Urothelium cell line (cell line): ENCODE measurements around the gene ANXA8.
"Not testable (repeated sequence)": the region's sequence is repeated elsewhere in the genome, so short reads cannot be mapped to it uniquely, and the experiment has no call there.

ENCODE experiments used
- DNase-seq: peaks from one replicate; pipeline ENCODE4 v3.0.0; 2011; ENCODE audit warnings: low spot score, mixed read lengths
- FAIRE-seq: peaks from 2 replicates; lab custom pipeline; 2011; peaks lifted over from hg19 to GRCh38; lab: Jason Lieb, UNC

Gene ANXA8

GRCh38 chr10:47465216-47465917 lies 18.5 kb downstream of the ANXA8 start:
- not testable (repeated sequence) for FAIRE-seq, DNase-seq

DNA sequence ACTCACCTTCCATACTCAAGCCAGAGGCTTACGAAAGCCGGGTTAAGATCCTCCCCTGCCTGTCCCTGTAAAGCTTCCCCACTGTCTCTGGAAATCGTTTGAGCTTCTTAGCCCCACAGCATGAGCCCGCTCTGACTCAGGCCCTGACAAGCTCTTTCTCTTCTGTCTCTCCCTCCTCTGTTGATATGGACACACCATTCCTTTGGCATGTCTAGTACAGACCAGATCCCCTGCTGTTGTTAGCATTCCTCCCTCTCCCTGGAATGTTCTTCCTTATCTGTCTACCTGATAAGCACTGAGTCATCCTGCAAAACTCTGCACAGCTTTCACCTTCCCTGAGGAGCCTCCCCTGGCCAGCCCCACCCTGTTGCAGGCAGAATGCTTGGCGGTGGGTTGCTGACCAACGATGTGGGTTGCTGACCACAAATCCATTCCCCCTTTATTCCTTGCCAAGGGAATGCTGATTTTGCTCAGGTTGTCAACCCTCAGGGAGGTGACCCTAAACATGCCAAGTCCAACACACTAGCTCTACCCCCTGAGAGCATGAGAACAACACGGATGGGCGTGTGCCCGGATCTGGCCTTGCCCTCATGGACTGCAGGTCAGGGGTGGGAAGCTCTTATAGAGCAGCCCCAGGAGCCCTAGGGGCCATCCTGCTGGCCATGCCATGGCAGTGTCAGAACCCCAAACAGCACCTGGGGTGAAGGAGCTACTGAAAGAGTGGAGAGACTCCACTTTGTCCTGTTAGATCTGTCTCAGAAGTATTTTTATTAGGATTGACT lies 21.1 kb downstream of the ANXA8 start:
- not testable (repeated sequence) for DNase-seq, FAIRE-seq

DNA sequence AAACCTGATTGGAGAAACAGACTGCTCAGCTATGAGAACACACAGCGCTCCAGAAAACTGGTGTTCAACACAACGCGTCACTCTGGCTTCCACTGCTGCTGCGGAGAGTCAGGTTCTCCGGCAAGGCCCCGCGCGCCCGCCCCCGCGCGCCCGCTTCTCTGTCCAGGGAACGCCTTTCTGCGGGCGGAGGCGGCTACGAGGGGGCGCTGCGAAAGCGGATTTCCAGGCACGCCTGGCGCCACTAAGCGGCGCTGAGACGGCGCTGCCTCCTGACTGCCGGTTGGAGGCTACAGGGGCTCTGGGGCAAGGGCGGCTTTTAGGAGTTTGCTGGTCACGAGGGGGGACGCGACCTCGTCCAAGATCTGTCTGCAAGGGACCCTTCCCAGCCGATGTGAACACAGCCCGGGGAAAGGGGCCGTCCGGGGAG lies 22.6 kb downstream of the ANXA8 start:
- FAIRE-seq, DNase-seq: not testable (repeated sequence)

DNA sequence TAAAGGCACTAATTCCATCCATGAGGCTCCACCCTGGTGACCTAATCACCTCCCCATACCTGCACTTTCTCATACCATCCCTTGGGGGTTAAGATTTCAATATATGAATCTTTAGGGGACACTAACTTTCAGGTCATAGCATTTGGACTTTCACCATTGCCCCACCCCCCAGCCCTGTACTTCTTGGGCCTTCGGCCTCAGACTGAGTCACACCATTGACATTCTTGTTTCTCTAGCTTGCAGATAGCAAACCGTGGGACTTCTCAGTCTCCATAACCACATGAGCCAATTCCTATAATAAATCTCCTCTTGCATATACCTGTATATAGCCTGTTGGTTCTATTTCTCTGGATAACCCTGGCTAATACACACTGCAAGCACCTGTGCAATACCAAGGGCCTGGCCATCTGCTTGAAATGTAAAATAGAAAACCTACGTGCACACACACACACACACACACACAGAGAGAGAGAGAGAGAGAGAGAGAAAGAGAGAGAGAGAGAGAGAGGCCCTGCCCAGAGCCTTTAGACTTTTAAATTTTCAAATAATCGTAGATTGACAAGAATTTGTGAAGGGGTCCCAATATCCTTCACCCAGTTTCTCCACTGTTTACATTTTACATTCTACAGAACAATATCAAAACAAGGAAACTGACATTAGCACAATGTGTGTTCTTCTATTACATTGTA lies 25.3 kb downstream of the ANXA8 start:
- FAIRE-seq (no peak), DNase-seq (peak; percentile 64)

- FAIRE-seq (no peak), DNase-seq (no peak)
These were observed 26.1 kb downstream of the ANXA8 start for GRCh38 chr10:47457826-47458225.

DNA sequence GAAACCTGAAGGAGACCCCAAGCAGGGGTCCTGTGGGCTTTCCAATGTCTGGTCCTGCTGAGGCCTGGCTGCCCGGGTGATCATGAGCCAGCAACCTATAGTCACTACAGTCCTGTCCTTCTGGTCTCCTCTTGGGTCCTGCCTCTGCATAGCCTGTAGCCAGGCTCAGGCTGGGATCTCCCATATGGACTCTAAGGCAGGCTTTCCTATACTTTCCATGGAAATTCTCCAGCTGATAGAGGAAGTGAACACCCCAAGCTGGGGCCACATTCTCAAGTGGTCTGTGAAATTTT lies 26.4 kb downstream of the ANXA8 start:
- DNase-seq = no peak
- no peak for FAIRE-seq

- no peak for FAIRE-seq
These were observed 27.0 kb downstream of the ANXA8 start for GRCh38 chr10:47456794-47457527.

GRCh38 chr10:47456079-47456785 lies 27.7 kb downstream of the ANXA8 start:
- FAIRE-seq (no peak), DNase-seq (no peak)

More at GRCh38 chr10:47456794-47457527, 27.0 kb downstream of the ANXA8 start:
- DNase-seq = no peak

GRCh38 chr10:47455350-47456078 lies 28.4 kb downstream of the ANXA8 start:
- DNase-seq, FAIRE-seq: not testable (repeated sequence)

GRCh38 chr10:47454780-47455058 lies 29.2 kb downstream of the ANXA8 start:
- DNase-seq (no peak), FAIRE-seq (no peak)

GRCh38 chr10:47454008-47454779 lies 29.7 kb downstream of the ANXA8 start:
- no peak for FAIRE-seq
- DNase-seq = no peak

- no peak for FAIRE-seq
- no peak for DNase-seq
These were observed 30.5 kb downstream of the ANXA8 start for GRCh38 chr10:47453141-47454007.

DNA sequence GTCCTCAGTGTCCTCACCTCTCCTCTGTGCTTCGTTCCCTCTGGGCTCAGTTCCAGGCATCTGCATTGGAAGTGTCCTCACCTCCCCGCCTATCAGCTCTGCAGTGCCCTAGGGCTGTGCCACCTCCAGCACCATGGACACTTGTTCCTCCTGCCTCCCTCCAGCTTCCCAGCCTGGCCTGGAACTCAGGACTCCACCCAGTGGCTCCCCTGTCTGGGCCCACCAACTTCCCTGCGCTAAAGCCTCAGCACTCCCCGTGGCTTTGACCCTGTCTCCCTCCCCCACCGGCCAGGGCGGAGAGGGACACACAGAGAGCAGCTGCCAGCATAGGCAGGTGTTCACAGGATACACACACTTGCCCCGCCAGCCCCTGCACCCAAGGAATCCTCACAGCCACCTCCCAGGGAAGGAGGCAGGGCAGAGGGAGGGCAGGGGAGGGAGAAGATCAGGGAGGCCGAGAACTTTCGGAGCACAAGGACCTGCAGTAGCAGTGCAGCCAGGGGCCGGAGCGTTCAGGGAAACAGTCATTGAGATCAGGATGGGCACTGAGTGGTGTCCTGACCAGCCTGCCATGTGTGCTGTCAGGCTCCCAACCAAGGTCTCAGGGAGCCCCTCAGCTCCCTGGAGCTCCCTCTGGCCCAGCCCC lies 31.3 kb downstream of the ANXA8 start:
- FAIRE-seq = no peak
- DNase-seq = no peak

- DNase-seq (no peak), FAIRE-seq (no peak)
These were observed 31.9 kb downstream of the ANXA8 start for GRCh38 chr10:47451998-47452494.

DNA sequence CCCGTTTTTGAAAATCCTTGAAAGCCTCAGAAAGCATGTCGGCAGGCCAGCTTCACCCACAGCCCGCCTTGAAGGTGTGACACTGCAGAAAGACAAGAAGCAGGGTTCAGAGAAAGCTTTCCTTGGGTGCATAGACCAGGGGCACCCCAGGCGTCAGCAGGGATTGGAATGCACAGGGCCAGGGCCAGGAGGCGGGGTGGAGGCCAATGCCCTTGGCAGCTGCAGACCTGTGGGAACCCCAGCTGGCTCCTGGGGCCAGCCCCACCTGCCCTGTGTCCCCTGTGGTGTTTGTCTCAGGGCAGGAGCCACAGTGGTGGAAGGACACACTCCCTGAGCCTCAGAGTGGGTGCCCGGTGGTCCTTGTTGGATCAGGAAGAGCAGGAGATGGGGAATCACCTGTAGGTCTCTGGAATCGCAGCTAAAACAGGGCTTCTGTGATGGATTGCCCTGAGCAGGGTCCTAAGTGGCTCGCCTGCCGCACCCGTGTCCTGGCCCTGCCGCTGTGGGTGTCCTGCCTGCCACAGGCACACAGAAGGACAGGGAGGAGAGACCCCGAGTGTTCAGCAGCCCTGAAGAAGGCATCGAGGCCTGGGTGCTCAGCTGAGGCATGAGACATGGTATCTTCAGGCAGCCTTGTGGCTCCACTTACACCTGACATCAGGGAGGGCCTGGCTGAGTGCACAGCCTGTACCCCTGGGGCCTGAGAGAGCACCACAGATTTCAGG lies 32.5 kb downstream of the ANXA8 start:
- FAIRE-seq (no peak), DNase-seq (no peak)

DNA sequence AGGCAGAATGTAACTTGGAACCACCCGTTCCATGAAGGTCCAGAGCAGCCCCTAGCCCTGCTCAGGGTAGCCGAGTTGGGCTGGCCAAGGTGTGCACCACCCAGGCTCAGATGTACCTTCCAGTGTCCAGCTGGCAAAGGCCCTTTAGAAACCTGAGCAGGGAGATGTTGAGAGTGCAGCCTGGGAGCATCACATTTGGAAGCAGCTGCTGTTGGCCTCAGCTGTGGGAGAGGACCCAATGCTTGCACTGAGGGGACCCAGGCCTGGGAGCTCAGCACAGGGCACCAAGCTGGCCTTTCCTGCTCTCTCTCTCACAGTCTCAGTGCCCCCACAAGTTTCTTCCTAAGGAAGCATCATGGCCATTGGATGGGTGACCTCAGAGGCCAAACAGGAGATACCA lies 33.5 kb downstream of the ANXA8 start:
- FAIRE-seq (no peak), DNase-seq (no peak)

- DNase-seq (no peak), FAIRE-seq (no peak)
These were observed 33.9 kb downstream of the ANXA8 start for GRCh38 chr10:47449979-47450378.
